ENCODE data around the gene ARSB.

GRCh38 chr5:78747705-78748359 lies 237.3 kb downstream of the ARSB start:
- no peak for TF ChIP-seq CTCF (IDR thresholded peaks at IDR 0.05)
- TF ChIP-seq POLR2A (IDR thresholded peaks at IDR 0.05), result no peak
